GM19395 (cell line): ENCODE measurements around the gene PLTP.
A peak's percentile ranks its signal among the peaks of the same experiment; 100 is the strongest.
"Not testable (repeated sequence)": the region's sequence is repeated elsewhere in the genome, so short reads cannot be mapped to it uniquely, and the experiment has no call there.

ENCODE experiments used
- ATAC-seq: cut with Tn5 transposase; IDR thresholded peaks from one replicate; pipeline ENCODE4 v1.9.1; 2021; ENCODE audit warnings: mild to moderate bottlenecking, moderate library complexity; ENCODE audit not compliant: unreplicated experiment

The PLTP gene

GRCh38 chr20:45901332-45901731, 10.6 kb downstream of the PLTP start:
- not testable (repeated sequence) for ATAC-seq

GRCh38 chr20:45899046-45899835, 12.7 kb downstream of the PLTP start:
- ATAC-seq, result no peak

GRCh38 chr20:45898285-45898684, 13.7 kb downstream of the PLTP start:
- no peak for ATAC-seq

GRCh38 chr20:45897692-45898091, 14.3 kb downstream of the PLTP start:
- ATAC-seq, result no peak

GRCh38 chr20:45897289-45897688, 14.7 kb downstream of the PLTP start:
- no peak for ATAC-seq

- ATAC-seq, result no peak
Observed at GRCh38 chr20:45896641-45897161, 15.3 kb downstream of the PLTP start.

- no peak for ATAC-seq
Observed at GRCh38 chr20:45894797-45895196, 17.2 kb downstream of the PLTP start.

GRCh38 chr20:45893831-45894230, 18.1 kb downstream of the PLTP start:
- ATAC-seq, result no peak

GRCh38 chr20:45892828-45893500, 19.0 kb downstream of the PLTP start:
- ATAC-seq, result no peak

GRCh38 chr20:45892049-45892825, 19.7 kb downstream of the PLTP start:
- ATAC-seq, result no peak

GRCh38 chr20:45890985-45891983, 20.7 kb downstream of the PLTP start, which contains the start of the genes CTSA and NEURL2:
CTSA (plus strand) TSS chr20:45891335; CDS start chr20:45891569, 234 bp downstream.
NEURL2 (minus strand) TSS chr20:45891208; CDS start chr20:45890991, 217 bp downstream.
- peak; percentile 86 for ATAC-seq

GRCh38 chr20:45890077-45890984, 21.6 kb downstream of the PLTP start:
- ATAC-seq, result no peak

GRCh38 chr20:45888681-45889080, 23.3 kb downstream of the PLTP start:
- no peak for ATAC-seq

GRCh38 chr20:45887346-45887715, 24.6 kb downstream of the PLTP start, which contains the start of gene SPATA25:
SPATA25 (minus strand) TSS chr20:45887622; CDS start chr20:45887590, 32 bp downstream.
- ATAC-seq, result no peak

GRCh38 chr20:45886590-45887345, 25.2 kb downstream of the PLTP start:
- ATAC-seq, result no peak

GRCh38 chr20:45883100-45883469, 28.9 kb downstream of the PLTP start:
- ATAC-seq, result no peak

GRCh38 chr20:45882469-45883099, 29.4 kb downstream of the PLTP start:
- ATAC-seq, result no peak
